Stimulated activated naive B cell treated with anti-CD40 and anti-IgM and Interleukin-4, amounts not matched to agents 10 μg/mL and 1 μg/mL and 100 μg/mL, for 72 hours (primary cell): ENCODE data around the gene C1QL2.

Experiments used
- ATAC-seq, 2 donors: fragments of 150-1000 bp; cut with Tn5 transposase; replicated peaks; 2 replicates each; pipeline ENCODE4 v1.10.0; 2021; ENCODE audit warnings: moderate library complexity in 1 of 2
- DNase-seq: peaks from one replicate; pipeline ENCODE4 v3.0.0; 2021
- H3K27ac Mint-ChIP-seq: one replicate; pipeline ENCODE4 v1.8.0; 2022; ENCODE audit warnings: mild to moderate bottlenecking, mixed read lengths
- H3K27me3 Mint-ChIP-seq, 2 donors: one replicate each; pipeline ENCODE4 v1.8.0; 2022; ENCODE audit warnings: mixed read lengths in 2 of 2
- H3K36me3 Mint-ChIP-seq, 2 donors: one replicate each; pipeline ENCODE4 v1.8.0; 2022; ENCODE audit warnings: mixed read lengths in 2 of 2, mild to moderate bottlenecking in 1 of 2
- H3K4me1 Mint-ChIP-seq, 2 donors: one replicate each; pipeline ENCODE4 v1.8.0; 2022; ENCODE audit warnings: mixed read lengths in 2 of 2, mild to moderate bottlenecking in 1 of 2
- H3K4me3 Mint-ChIP-seq, 2 donors: one replicate each; pipeline ENCODE4 v1.8.0; 2022; ENCODE audit warnings: mild to moderate bottlenecking in 2 of 2, mixed read lengths in 2 of 2, moderate library complexity in 1 of 2
- H3K9me3 Mint-ChIP-seq, 2 donors: one replicate each; pipeline ENCODE4 v1.8.0; 2022; ENCODE audit warnings: mixed read lengths in 2 of 2, mild to moderate bottlenecking in 1 of 2

The C1QL2 gene

DNA sequence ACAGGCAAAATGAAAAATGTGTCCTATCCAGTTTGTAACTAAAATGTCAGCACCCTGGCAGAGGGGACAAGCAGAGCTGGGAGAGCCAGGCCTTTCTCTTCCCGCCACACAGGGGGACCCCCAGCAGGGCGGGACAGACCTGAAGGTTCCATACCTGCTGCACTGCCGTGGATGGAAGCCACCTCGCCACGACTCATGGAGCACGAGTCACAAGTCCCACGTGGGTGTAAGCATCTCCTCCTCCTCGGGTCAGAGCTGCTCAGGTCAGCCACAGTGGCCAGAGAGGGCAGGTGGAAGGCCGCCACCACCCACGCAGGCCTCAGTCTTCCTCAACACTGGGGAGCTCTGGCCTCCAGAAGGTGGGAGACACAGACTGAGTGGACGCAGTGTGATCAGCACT, 21.0 kb downstream of the C1QL2 start:
- no peak for ATAC-seq
- Mint-ChIP-seq H3K4me3 (no peak overlapping the region), H3K36me3 (peaks cover 0 to 2% of the 10 kb centered on the region in 2 donors)

GRCh38 chr2:119136872-119137271, 21.7 kb downstream of the C1QL2 start:
- Mint-ChIP-seq H3K9me3 (peaks cover 0 to 2% of the 10 kb centered on the region in 2 donors), H3K36me3 (peaks cover 0 to 2% of the 10 kb centered on the region in 2 donors), H3K27me3 (peaks cover 12 to 19% of the 10 kb centered on the region in 2 donors), H3K4me3 (no peak overlapping the region), H3K27ac (no peak overlapping the region), H3K4me1 (no peaks in the 10 kb centered on the region)
- DNase-seq = no peak
- no peak for ATAC-seq

More for the DNA sequence above, 21.0 kb downstream of the C1QL2 start:
- Mint-ChIP-seq H3K4me1 (no peaks in the 10 kb centered on the region), H3K27ac (no peak overlapping the region), H3K27me3 (peaks cover 12 to 19% of the 10 kb centered on the region in 2 donors), H3K9me3 (peaks cover 0 to 2% of the 10 kb centered on the region in 2 donors)
- no peak for DNase-seq

- DNase-seq = no peak
- no peaks in the 10 kb centered on the region for H3K4me1 Mint-ChIP-seq
- H3K36me3 Mint-ChIP-seq = peaks cover 0 to 2% of the 10 kb centered on the region in 2 donors
- peaks cover 0 to 2% of the 10 kb centered on the region in 2 donors for H3K9me3 Mint-ChIP-seq
- ATAC-seq = no peak
- no peak overlapping the region for H3K27ac Mint-ChIP-seq
- peaks cover 12 to 19% of the 10 kb centered on the region in 2 donors for H3K27me3 Mint-ChIP-seq
- H3K4me3 Mint-ChIP-seq = no peak overlapping the region
Measured at GRCh38 chr2:119136093-119136492, 22.5 kb downstream of the C1QL2 start.

GRCh38 chr2:119134775-119135174, 23.8 kb downstream of the C1QL2 start:
- Mint-ChIP-seq H3K9me3 (peaks cover 0 to 2% of the 10 kb centered on the region in 2 donors), H3K4me1 (no peaks in the 10 kb centered on the region), H3K36me3 (peaks cover 0 to 2% of the 10 kb centered on the region in 2 donors), H3K27me3 (peaks cover 12 to 13% of the 10 kb centered on the region in 2 donors), H3K27ac (no peak overlapping the region), H3K4me3 (no peak overlapping the region)
- DNase-seq = no peak
- ATAC-seq = no peak

- ATAC-seq (peak in 1 of 2 donors; percentile 27), DNase-seq (peak; percentile 8)
- no peaks in the 10 kb centered on the region for H3K36me3 Mint-ChIP-seq
- peaks cover 11 to 37% of the 10 kb centered on the region in 2 donors for H3K27me3 Mint-ChIP-seq
- H3K27ac Mint-ChIP-seq = no peak overlapping the region
- H3K9me3 Mint-ChIP-seq = peaks cover 0 to 2% of the 10 kb centered on the region in 2 donors
- H3K4me1 Mint-ChIP-seq = no peaks in the 10 kb centered on the region
- H3K4me3 Mint-ChIP-seq = no peak overlapping the region
Measured at GRCh38 chr2:119126650-119127049, 31.9 kb downstream of the C1QL2 start.

GRCh38 chr2:119123389-119123788, 35.2 kb downstream of the C1QL2 start:
- peaks cover 20 to 28% of the 10 kb centered on the region in 2 donors for H3K27me3 Mint-ChIP-seq
- peaks cover 0 to 2% of the 10 kb centered on the region in 2 donors for H3K9me3 Mint-ChIP-seq
- H3K4me1 Mint-ChIP-seq = no peaks in the 10 kb centered on the region
- ATAC-seq (no peak), DNase-seq (no peak)
- H3K27ac Mint-ChIP-seq = no peak overlapping the region
- H3K36me3 Mint-ChIP-seq = no peaks in the 10 kb centered on the region
- H3K4me3 Mint-ChIP-seq = no peak overlapping the region

GRCh38 chr2:119122663-119123062, 35.9 kb downstream of the C1QL2 start:
- DNase-seq (no peak), ATAC-seq (no peak)
- Mint-ChIP-seq H3K36me3 (no peaks in the 10 kb centered on the region), H3K27me3 (peaks cover 23 to 26% of the 10 kb centered on the region in 2 donors), H3K27ac (no peak overlapping the region), H3K4me1 (no peaks in the 10 kb centered on the region), H3K4me3 (no peak overlapping the region), H3K9me3 (peaks cover 0 to 2% of the 10 kb centered on the region in 2 donors)

DNA sequence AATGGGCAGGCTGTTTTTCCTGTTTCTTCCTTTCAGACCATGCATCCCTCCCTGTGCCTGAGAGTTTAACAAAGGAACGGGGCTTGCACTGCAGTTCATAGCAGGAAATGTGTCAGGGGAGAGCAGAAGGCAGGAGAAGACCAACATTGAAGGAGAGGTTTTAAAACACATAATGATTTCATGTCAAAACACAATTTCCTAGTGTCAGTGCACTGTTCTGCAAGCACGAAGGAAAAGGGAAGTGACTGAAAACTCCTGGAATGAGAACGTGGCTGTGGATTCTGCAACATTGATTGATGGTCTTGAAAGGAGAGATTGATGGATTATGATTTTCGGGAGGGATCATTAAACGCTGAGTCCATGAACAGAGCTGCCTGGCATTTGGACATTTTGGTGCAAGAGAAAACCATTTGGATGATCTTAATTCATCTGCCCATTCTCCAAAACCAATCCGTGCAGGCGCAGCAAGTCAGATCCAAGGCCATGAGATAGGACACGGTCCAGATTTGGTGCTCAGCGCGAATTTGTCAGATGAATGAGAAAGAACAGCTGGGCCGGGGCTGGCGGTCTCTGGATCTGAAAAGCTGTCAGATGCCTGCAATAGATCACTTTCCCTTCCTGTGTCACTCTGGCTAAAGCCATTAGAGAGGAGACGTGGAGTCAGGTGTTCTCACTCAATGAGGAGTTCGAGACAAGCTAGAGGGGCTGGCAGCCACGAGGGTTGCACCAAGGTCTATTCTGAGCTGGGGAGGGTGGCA, 38.4 kb downstream of the C1QL2 start:
- Mint-ChIP-seq H3K9me3 (no peaks in the 10 kb centered on the region), H3K27ac (no peak overlapping the region), H3K4me1 (no peaks in the 10 kb centered on the region), H3K4me3 (no peak overlapping the region), H3K36me3 (no peaks in the 10 kb centered on the region), H3K27me3 (peaks cover 18 to 23% of the 10 kb centered on the region in 2 donors)
- DNase-seq = no peak
- ATAC-seq = no peak

DNA sequence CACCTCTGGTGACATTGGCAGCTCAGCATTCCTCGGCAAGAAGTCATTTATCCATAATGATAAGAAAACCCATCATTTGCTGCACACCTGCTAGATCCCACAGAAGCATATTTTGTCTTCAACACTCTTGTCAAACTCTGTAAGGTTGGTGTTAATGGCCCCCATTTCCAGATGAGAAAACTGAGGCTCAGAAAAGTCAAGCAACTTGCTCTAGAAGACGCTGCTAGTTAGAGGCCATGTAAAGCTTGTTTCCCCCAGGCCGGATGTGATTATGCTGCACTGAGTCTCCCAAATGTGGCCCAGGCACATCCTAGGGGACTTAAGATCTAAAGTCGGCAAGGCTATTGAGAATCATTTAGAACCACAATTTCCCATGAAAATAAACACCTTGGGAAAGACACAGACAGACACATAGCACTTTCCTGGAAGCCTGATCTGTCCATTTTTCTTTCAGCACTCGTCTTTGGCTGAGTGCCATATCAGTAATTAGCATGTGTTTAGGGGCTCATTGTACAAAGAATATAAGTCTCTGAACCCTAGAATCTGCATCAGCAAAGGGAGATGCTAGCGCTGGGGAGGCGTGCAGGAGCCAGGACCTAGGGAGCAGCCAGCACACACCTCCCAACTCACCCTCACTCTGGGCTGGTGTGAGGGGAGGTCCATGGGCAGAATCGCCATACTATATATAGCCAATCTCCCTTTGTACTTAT, 39.3 kb downstream of the C1QL2 start:
- H3K27ac Mint-ChIP-seq = no peak overlapping the region

DNA sequence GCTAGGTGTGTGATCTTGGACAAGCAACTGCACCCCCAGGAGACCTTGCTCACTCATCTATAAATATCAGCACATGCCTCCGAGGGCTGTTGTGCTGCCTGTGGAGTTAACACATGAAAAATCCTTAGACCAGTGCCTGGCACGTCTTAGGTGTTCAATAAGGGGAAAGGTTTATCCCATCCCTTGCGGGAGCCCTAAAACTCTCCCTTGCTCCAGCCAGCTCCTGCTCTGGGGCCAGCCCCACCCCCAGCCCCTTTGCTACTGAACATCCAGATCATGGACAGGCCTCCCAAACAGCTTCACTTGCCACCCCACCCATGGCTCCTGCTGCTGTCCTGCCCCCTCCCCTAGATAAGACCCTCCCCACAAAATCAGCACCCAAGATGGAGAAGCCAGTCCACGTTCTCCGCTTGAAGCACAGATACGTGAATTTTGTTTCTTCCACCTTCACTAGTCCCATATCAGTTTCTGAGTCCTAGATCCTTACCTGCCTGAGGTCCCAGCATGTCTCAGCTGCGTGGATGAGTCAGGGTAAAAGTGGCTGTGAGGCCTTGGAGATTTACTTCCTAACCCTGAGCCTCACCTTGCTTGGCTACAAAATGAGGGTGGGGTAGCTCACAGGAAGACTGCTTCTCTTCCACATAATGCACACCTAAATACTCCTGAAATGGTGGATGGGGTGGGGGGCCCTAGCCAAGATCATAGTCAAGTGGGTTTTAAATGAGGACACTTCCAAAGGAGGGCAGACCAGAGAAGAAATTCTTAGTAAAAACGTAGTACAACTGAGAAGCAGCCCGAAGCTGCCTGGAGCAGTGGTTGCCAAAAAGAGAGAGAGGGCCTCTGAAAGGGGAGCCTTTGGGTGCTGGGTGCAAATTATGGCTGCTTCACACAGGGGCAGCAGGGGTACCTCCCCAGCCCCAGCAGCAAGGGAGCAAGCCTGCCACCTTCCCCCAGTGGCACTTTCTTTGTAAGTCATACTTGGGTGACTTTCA, 40.4 kb downstream of the C1QL2 start:
- H3K4me3 Mint-ChIP-seq = no peak overlapping the region
- DNase-seq (no peak), ATAC-seq (no peak)
- no peaks in the 10 kb centered on the region for H3K9me3 Mint-ChIP-seq
- peaks cover 22 to 36% of the 10 kb centered on the region in 2 donors for H3K27me3 Mint-ChIP-seq
- no peaks in the 10 kb centered on the region for H3K36me3 Mint-ChIP-seq
- H3K4me1 Mint-ChIP-seq = no peaks in the 10 kb centered on the region
- H3K27ac Mint-ChIP-seq = no peak overlapping the region

More for the DNA sequence above, 39.3 kb downstream of the C1QL2 start:
- DNase-seq (no peak), ATAC-seq (no peak)
- no peaks in the 10 kb centered on the region for H3K9me3 Mint-ChIP-seq
- H3K36me3 Mint-ChIP-seq = no peaks in the 10 kb centered on the region
- peaks cover 17 to 27% of the 10 kb centered on the region in 2 donors for H3K27me3 Mint-ChIP-seq
- no peak overlapping the region for H3K4me3 Mint-ChIP-seq
- no peaks in the 10 kb centered on the region for H3K4me1 Mint-ChIP-seq

DNA sequence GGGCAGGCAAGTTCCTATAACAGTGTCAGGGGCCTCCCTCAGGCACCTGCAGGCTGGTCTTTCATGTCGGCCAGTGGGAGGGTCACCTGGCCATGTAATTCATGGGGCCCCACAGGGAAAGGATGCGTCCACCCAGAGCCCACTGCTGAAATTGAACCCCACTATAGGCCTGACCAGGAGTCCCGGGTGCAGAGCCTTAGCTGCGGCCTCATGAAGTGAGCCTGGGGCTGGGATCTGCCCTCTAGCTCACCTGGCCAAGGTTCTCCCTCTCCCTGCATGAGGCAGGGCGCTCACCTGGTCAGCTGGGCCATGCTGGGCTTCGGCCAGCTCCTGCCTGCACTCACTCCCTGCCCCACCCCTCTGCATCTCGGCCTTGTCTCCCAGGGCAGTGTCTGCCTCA, 41.1 kb downstream of the C1QL2 start:
- Mint-ChIP-seq H3K36me3 (no peaks in the 10 kb centered on the region), H3K4me3 (no peak overlapping the region), H3K4me1 (no peaks in the 10 kb centered on the region), H3K27ac (no peak overlapping the region), H3K27me3 (peaks cover 22 to 44% of the 10 kb centered on the region in 2 donors), H3K9me3 (peaks cover 0 to 2% of the 10 kb centered on the region in 2 donors)
- ATAC-seq (no peak), DNase-seq (no peak)

- Mint-ChIP-seq H3K9me3 (peaks cover 2 to 4% of the 10 kb centered on the region in 2 donors), H3K4me3 (no peak overlapping the region), H3K27ac (no peak overlapping the region), H3K36me3 (peaks cover 0 to under 1% of the 10 kb centered on the region in 2 donors), H3K27me3 (peaks cover 22 to 46% of the 10 kb centered on the region in 2 donors), H3K4me1 (peaks cover 0 to 2% of the 10 kb centered on the region in 2 donors)
- DNase-seq (no peak), ATAC-seq (no peak)
Measured at GRCh38 chr2:119116411-119117295, 41.9 kb downstream of the C1QL2 start.

GRCh38 chr2:119114266-119114665, 44.3 kb downstream of the C1QL2 start:
- peaks cover 13% of the 10 kb centered on the region in 2 donors for H3K9me3 Mint-ChIP-seq
- DNase-seq = no peak
- H3K36me3 Mint-ChIP-seq = peaks cover 5 to 7% of the 10 kb centered on the region in 2 donors
- ATAC-seq = no peak
- H3K4me3 Mint-ChIP-seq = no peak overlapping the region
- H3K4me1 Mint-ChIP-seq = peaks cover 0 to 5% of the 10 kb centered on the region in 2 donors
- no peak overlapping the region for H3K27ac Mint-ChIP-seq
- H3K27me3 Mint-ChIP-seq = peaks cover 22 to 36% of the 10 kb centered on the region in 2 donors
